Neural cell (in vitro differentiated cells): ENCODE measurements around the gene E2F3.

Source experiments
- CTCF ChIP-seq: fragments of 450-650 bp; IDR thresholded peaks from 2 replicates; pipeline ENCODE4 v1.5.1; 2014; ENCODE audit warnings: antibody characterized with exemption, mild to moderate bottlenecking, moderate library complexity; ENCODE audit not compliant: poor library complexity, severe bottlenecking
- EP300 ChIP-seq: fragments of 450-650 bp; conservative IDR thresholded peaks from 2 replicates; pipeline ENCODE4 v1.6.1; 2014; ENCODE audit warnings: antibody characterized with exemption, mild to moderate bottlenecking, moderate library complexity; ENCODE audit not compliant: poor library complexity, severe bottlenecking
- EZH2 ChIP-seq: fragments of 200-600, 300-800 bp; shearing (Covaris generic), sonication (generic); IDR thresholded peaks from 2 replicates; pipeline ENCODE4 v1.6.1; 2014; ENCODE audit warnings: antibody characterized with exemption, low read length, borderline replicate concordance, mild to moderate bottlenecking; ENCODE audit not compliant: insufficient read depth, poor library complexity, severe bottlenecking
- MXI1 ChIP-seq: fragments of 450-650 bp; conservative IDR thresholded peaks from 2 replicates; pipeline ENCODE4 v1.6.1; 2014; ENCODE audit warnings: antibody characterized with exemption, mild to moderate bottlenecking; ENCODE audit not compliant: poor library complexity, severe bottlenecking
- POLR2AphosphoS5 ChIP-seq: IDR thresholded peaks from 2 replicates; pipeline ENCODE4 v1.6.1; 2012
- RAD21 ChIP-seq: fragments of 450-650 bp; conservative IDR thresholded peaks from 2 replicates; pipeline ENCODE4 v1.6.1; 2014; ENCODE audit warnings: antibody characterized with exemption, mild to moderate bottlenecking, moderate library complexity
- REST ChIP-seq: IDR thresholded peaks from 2 replicates; pipeline ENCODE4 v1.6.1; 2012; ENCODE audit warnings: borderline replicate concordance
- SMC3 ChIP-seq: fragments of 450-650 bp; conservative IDR thresholded peaks from 2 replicates; pipeline ENCODE4 v1.6.1; 2014; ENCODE audit warnings: antibody characterized with exemption, mild to moderate bottlenecking, moderate library complexity; ENCODE audit not compliant: poor library complexity
- TAF1 ChIP-seq: IDR thresholded peaks from 2 replicates; pipeline ENCODE4 v1.6.1; 2012; ENCODE audit warnings: low read depth

- TF ChIP-seq RAD21 (no peak), CTCF (no peak), EZH2 (no peak), EP300 (no peak), SMC3 (no peak), POLR2AphosphoS5 (no peak), TAF1 (no peak), MXI1 (no peak), REST (no peak)
These were observed 39.1 kb upstream of the E2F3 start for GRCh38 chr6:20362623-20363022.
